ENCODE measurements around the gene OXNAD1. TPM values are rescaled to one million over a fixed set of nuclear protein-coding genes. Genes with fewer than 3 reads are reported as not detected.

The OXNAD1 gene
- total RNA-seq, 3 donors from 2014 or later = 13.1 to 22.8 (median 15.7) TPM

GRCh38 chr3:16233806-16234205, 31.2 kb upstream of the OXNAD1 start:
- Histone ChIP-seq H3K4me1 (no peaks in the 10 kb centered on the region), H3K27ac (no peak overlapping the region), H3K36me3 (no peaks in the 10 kb centered on the region), H3K9me3 (no peaks in the 10 kb centered on the region), H3K27me3 (no peaks in the 10 kb centered on the region), H3K4me3 (no peak overlapping the region)
- intact Hi-C loops (cut with DNase I; ENCODE audit: low total_unique reads) = no loop called here
- TF ChIP-seq POLR2AphosphoS5 (IDR thresholded peaks at IDR 0.05) = no peak
- no peak for TF ChIP-seq CTCF (IDR thresholded peaks at IDR 0.05)
- TF ChIP-seq POLR2A (IDR thresholded peaks at IDR 0.05) = no peak
- DNase-seq (ENCODE audit: low spot score in 2 of 2) = no peak

GRCh38 chr3:16234281-16234680, 30.7 kb upstream of the OXNAD1 start:
- Histone ChIP-seq H3K9me3 (no peaks in the 10 kb centered on the region), H3K4me1 (no peaks in the 10 kb centered on the region), H3K27ac (no peak overlapping the region), H3K27me3 (no peaks in the 10 kb centered on the region), H3K4me3 (no peak overlapping the region), H3K36me3 (no peaks in the 10 kb centered on the region)
- TF ChIP-seq POLR2AphosphoS5 (IDR thresholded peaks at IDR 0.05) = no peak
- no peak for TF ChIP-seq CTCF (IDR thresholded peaks at IDR 0.05)
- TF ChIP-seq POLR2A (IDR thresholded peaks at IDR 0.05) = no peak
- no peak for DNase-seq (ENCODE audit: low spot score in 2 of 2)
- intact Hi-C loops (cut with DNase I; ENCODE audit: low total_unique reads) = no loop called here

GRCh38 chr3:16236030-16236639, 28.9 kb upstream of the OXNAD1 start:
- intact Hi-C loops (cut with DNase I; ENCODE audit: low total_unique reads) = no loop called here
- Histone ChIP-seq H3K36me3 (no peaks in the 10 kb centered on the region), H3K4me3 (no peak overlapping the region), H3K27me3 (no peaks in the 10 kb centered on the region), H3K9me3 (no peaks in the 10 kb centered on the region), H3K27ac (no peak overlapping the region), H3K4me1 (no peaks in the 10 kb centered on the region)
- no peak for DNase-seq (ENCODE audit: low spot score in 2 of 2)
- TF ChIP-seq POLR2AphosphoS5 (IDR thresholded peaks at IDR 0.05) = no peak
- no peak for TF ChIP-seq CTCF (IDR thresholded peaks at IDR 0.05)
- no peak for TF ChIP-seq POLR2A (IDR thresholded peaks at IDR 0.05)

- intact Hi-C loops (cut with DNase I; ENCODE audit: low total_unique reads) = no loop called here
These were observed 28.1 kb upstream of the OXNAD1 start for GRCh38 chr3:16236856-16237393.

GRCh38 chr3:16239086-16239770, 25.8 kb upstream of the OXNAD1 start:
- Histone ChIP-seq H3K27me3 (no peaks in the 10 kb centered on the region), H3K4me1 (no peaks in the 10 kb centered on the region), H3K36me3 (no peaks in the 10 kb centered on the region), H3K27ac (peak overlapping the region; percentile 15 to 82), H3K9me3 (no peaks in the 10 kb centered on the region), H3K4me3 (no peak overlapping the region)
- DNase-seq (ENCODE audit: low spot score in 2 of 2) = no peak
- TF ChIP-seq CTCF (IDR thresholded peaks at IDR 0.05) (no peak), POLR2A (IDR thresholded peaks at IDR 0.05) (no peak), POLR2AphosphoS5 (IDR thresholded peaks at IDR 0.05) (no peak)
- intact Hi-C loops (cut with DNase I; ENCODE audit: low total_unique reads) = no loop called here

More at GRCh38 chr3:16236856-16237393, 28.1 kb upstream of the OXNAD1 start:
- no peak for TF ChIP-seq POLR2AphosphoS5 (IDR thresholded peaks at IDR 0.05)
- peak overlapping the region in 1 of 2 donors; percentile 11 for H3K27ac ChIP-seq
- H3K9me3 ChIP-seq = no peaks in the 10 kb centered on the region
- H3K27me3 ChIP-seq = no peaks in the 10 kb centered on the region
- no peak for DNase-seq (ENCODE audit: low spot score in 2 of 2)
- H3K4me1 ChIP-seq = no peaks in the 10 kb centered on the region
- H3K4me3 ChIP-seq = no peak overlapping the region
- H3K36me3 ChIP-seq = no peaks in the 10 kb centered on the region
